AG04450 (cell line): ENCODE data around the gene PARD6G. TPM values are rescaled to one million over a fixed set of nuclear protein-coding genes. Genes with fewer than 3 reads are reported as not detected.

ENCODE experiments used
- CTCF ChIA-PET: fragments of 300-600, 350-600 bp; formaldehyde crosslinking; extraction: SDS; loops from one replicate; lab custom pipeline; 2022; ENCODE audit warnings: antibody characterized with exemption, inconsistent platforms; lab: Charles Lee
- POLR2A ChIA-PET: fragments of 350-600 bp; formaldehyde crosslinking; extraction: SDS; loops from one replicate; lab custom pipeline; 2021; ENCODE audit warnings: antibody characterized with exemption, inconsistent platforms; lab: Yijun Ruan, JAX
- DNase-seq: peaks from one replicate; pipeline ENCODE4 v3.0.0-alpha.2; 2011; ENCODE audit warnings: low read depth, low spot score
- H3K27ac ChIP-seq: one replicate; pipeline ENCODE4 v1.5.1; 2012; ENCODE audit warnings: low read depth, low read length, control low read depth
- H3K27me3 ChIP-seq: one replicate; pipeline ENCODE4 v1.6.0; 2012; ENCODE audit warnings: low read length; ENCODE audit not compliant: control insufficient read depth, insufficient read depth
- H3K4me3 ChIP-seq: 2 replicates; pipeline ENCODE4 v1.5.1; 2011; ENCODE audit warnings: mild to moderate bottlenecking, low read depth, low read length, control low read depth
- H3K9me3 ChIP-seq: 2 replicates; pipeline ENCODE4 v1.5.1; 2012; ENCODE audit warnings: low read length; ENCODE audit not compliant: control insufficient read depth, insufficient read depth
- polyA plus RNA-seq: library from polyadenylated mRNA; depleted of rRNA; stranded (reverse); fragments of >200 nt; gene quantifications from 2 replicates; pipeline ENCODE4 v1.2.3, GENCODE V29; 2011
- TF ChIP-seq, protein P1 (sequence below): IDR thresholded peaks from 2 replicates; pipeline ENCODE4 v1.5.1; 2011; ENCODE audit warnings: low read depth, low read length, control low read depth, inconsistent platforms

The PARD6G gene
- polyA plus RNA-seq, 1 experiment: 11.2 TPM

DNA sequence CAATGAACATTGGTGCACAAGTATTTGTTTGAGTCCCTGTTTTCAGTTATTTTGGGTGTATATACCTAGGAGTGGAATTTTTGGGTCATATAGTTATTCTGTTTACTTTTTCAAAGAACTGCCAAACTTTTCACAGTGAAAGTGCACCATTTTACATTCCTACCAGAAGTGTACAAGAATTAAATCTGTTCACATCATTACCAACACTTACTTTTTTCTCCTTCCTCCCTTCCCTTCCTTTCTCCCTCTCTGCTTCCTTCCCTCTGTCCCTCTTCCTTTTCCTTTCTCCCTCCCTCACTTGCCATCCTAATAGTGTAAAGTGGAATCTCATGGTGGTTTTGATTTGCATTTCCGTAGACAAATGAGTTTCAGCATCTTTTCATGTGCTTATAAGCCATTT lies 126.4 kb downstream of the PARD6G start:
- POLR2A ChIA-PET: no interaction called here
- CTCF ChIA-PET: no interaction called here
- TF ChIP-seq, protein P1, sequence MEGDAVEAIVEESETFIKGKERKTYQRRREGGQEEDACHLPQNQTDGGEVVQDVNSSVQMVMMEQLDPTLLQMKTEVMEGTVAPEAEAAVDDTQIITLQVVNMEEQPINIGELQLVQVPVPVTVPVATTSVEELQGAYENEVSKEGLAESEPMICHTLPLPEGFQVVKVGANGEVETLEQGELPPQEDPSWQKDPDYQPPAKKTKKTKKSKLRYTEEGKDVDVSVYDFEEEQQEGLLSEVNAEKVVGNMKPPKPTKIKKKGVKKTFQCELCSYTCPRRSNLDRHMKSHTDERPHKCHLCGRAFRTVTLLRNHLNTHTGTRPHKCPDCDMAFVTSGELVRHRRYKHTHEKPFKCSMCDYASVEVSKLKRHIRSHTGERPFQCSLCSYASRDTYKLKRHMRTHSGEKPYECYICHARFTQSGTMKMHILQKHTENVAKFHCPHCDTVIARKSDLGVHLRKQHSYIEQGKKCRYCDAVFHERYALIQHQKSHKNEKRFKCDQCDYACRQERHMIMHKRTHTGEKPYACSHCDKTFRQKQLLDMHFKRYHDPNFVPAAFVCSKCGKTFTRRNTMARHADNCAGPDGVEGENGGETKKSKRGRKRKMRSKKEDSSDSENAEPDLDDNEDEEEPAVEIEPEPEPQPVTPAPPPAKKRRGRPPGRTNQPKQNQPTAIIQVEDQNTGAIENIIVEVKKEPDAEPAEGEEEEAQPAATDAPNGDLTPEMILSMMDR: no peak
- Histone ChIP-seq H3K27ac (no peak overlapping the region), H3K9me3 (no peaks in the 10 kb centered on the region; the same call in 1 of the 2 replicates), H3K27me3 (no peaks in the 10 kb centered on the region), H3K4me3 (no peak overlapping the region)
- no peak for DNase-seq

DNA sequence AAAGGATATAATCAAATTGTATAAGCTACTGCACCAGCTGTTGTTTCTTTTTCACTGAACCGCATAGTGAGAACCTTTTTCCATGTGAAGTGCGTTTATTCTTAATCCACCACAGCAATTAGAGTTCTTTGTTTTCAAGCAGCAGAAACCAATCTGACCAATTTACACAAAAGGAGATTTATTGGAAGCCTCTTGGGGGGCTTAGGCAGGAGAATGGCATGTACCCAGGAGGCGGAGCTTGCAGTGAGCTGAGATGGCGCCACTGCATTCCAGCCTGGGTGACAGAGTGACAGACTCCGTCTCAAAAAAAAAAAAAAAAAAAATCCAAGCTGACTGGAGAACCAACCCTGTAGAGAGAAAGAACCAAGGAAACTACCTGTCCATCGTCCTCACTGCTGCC lies 128.2 kb downstream of the PARD6G start:
- H3K4me3 ChIP-seq: no peak overlapping the region
- CTCF ChIA-PET: no interaction called here
- no peaks in the 10 kb centered on the region; the same call in 1 of the 2 replicates for H3K9me3 ChIP-seq
- H3K27ac ChIP-seq: no peak overlapping the region
- POLR2A ChIA-PET: no interaction called here
- DNase-seq: no peak
- TF ChIP-seq, protein P1: no peak
- H3K27me3 ChIP-seq: no peaks in the 10 kb centered on the region

DNA sequence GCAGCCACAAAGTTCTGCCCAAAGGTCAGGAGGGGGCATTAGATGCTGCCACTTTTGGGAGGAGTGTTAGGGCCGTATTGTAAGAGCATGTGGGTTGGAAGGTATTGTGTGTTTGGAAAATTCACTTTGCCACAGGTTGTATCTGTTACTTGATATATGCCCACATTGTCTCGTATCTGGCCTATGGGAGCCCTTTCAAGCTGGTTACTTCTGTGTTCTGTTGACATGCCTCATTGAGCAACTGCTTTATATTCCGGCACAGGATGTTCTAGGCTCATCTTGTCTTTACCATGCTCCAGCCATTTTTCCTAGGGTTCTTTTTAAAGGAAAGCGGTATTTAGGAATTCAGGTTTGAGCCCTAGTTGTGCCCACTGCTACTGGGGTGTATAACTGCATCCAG lies 132.3 kb downstream of the PARD6G start:
- no peak for DNase-seq
- TF ChIP-seq, protein P1: no peak
- ChIA-PET POLR2A (no interaction called here), CTCF (no interaction called here)
- Histone ChIP-seq H3K27me3 (no peaks in the 10 kb centered on the region), H3K4me3 (no peak overlapping the region), H3K9me3 (no peaks in the 10 kb centered on the region), H3K27ac (no peak overlapping the region)

DNA sequence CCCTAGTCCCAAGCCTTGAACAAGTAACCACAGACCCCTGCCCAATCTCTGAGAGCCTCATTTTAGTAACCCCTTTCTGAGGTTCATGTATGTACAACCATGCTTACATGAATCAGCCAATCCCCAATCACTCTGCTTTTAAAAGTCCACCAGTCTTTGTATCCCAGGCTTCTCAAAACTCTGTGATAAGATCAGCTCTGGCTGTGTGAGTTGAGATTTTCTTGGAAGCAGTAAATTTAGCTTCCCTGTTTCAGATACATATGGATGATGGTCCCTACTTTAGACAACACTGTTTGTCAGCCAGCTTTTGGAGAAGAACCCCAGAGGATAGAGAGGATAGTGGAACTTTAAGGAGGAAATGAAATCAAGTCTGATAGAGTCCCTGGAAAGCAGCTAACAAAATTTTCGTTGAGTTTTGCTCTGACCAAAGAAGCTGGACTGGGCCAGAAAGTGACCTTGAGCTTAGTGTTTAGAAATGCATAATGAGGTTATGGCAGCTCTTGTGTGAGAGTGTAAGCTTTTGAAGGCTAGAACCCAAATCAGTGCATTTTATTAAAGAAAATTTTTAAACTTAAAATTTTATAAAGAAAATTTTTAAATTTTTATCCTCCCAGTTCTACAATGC lies 134.6 kb downstream of the PARD6G start:
- DNase-seq: no peak
- POLR2A ChIA-PET: interaction anchor here (0.7 to 1.4 kb wide), 2 partner anchors 35 to 141 kb away, joined by 3 read pairs; no protein-coding TSS in a partner anchor

DNA sequence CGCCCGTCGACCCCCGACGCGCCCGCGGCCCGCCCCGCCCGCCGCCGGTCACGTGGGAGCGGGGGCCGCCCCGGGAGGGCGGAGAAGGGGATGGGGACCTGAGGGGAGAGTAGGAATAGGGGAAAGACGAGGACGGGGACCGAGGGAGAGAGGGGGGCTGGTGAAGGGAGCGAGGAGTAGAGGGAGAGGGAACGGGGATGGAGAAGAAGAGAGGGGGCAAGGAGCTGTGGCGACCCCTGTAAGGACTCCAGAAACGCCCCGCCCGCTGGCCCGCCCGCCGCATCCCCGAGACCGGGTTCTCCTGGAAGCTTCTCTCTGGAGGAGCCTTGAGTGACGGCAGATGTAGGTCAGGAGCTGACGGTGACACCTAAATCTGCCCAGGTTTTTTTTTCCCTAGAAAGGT lies 137.6 kb downstream of the PARD6G start:
- CTCF ChIA-PET: no interaction called here
- TF ChIP-seq, protein P1: no peak
- Histone ChIP-seq H3K27me3 (peaks cover 1% of the 10 kb centered on the region), H3K4me3 (peak overlapping the region; percentile 75), H3K27ac (no peak overlapping the region), H3K9me3 (peaks cover 5% of the 10 kb centered on the region)
- no peak for DNase-seq
- POLR2A ChIA-PET: interaction anchor here (0.8 to 2.0 kb wide), 2 partner anchors 76 to 430 kb away, joined by 3 to 14 read pairs; partner anchors contain the start of gene RBFA

More for the DNA sequence above, 134.6 kb downstream of the PARD6G start:
- TF ChIP-seq, protein P1: no peak
- Histone ChIP-seq H3K9me3 (peaks cover 5% of the 10 kb centered on the region), H3K4me3 (no peak overlapping the region), H3K27ac (no peak overlapping the region), H3K27me3 (no peaks in the 10 kb centered on the region)
- CTCF ChIA-PET: interaction anchor here (1.2 kb wide), 1 partner anchor 45 kb away, joined by 5 read pairs; no protein-coding TSS in a partner anchor
